ENCODE data around the gene PLOD2.

The PLOD2 gene
- 0 to 3.8 reads per million in 2 donors for total RNA-seq

- peak in 1 of 5 experiments; percentile 31 for DNase-seq
Measured at GRCh38 chr3:146160964-146161662, at the start of gene PLOD2. Gene PLOD2, minus strand, starts transcription at chr3:146161184. Its CDS starts 195 bp downstream, at chr3:146160989.

DNA sequence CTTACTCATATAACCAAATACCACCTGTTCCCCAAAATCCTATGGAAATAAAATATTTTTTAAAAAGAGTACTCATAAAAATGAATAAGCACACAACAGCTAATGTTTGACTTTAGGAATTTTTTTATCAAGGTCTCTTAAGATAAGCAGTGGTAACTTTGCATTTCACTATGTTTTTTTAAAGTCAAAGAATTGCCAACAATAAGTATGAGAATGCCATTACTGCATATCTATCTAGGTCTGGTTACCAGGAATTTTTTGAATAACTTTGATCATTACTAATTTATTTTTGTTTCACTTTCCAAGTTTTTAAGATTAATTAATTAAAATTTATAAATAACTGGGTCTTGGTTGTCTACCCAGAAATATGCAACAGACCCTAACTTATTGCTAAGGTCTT is 48.4 kb upstream of the PLOD2 start:
- DNase-seq: no peak

DNA sequence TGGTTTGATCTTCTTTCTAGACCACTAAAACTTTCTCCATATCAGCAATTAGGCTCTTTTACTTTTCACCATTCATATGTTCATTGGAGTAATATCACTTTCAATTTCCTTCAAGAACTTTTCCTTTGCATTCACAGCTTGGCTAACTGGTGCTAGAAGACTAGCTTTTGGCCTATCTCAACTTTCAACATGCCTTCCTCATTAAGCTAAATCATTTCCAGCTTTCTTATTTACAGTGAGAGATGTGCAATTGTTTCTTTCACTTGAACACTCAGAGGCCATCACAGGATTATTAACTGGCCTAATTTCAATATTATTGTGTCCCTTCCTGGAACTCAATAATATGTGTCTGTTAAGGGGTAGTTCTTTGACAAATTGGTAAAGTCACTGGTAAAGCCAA is 42.8 kb upstream of the PLOD2 start:
- DNase-seq: no peak

- no peak for DNase-seq
Measured at GRCh38 chr3:146200461-146201220, 39.7 kb upstream of the PLOD2 start.

GRCh38 chr3:146199762-146200161 is 38.8 kb upstream of the PLOD2 start:
- DNase-seq: no peak

GRCh38 chr3:146196789-146197188 is 35.8 kb upstream of the PLOD2 start:
- no peak for DNase-seq

DNA sequence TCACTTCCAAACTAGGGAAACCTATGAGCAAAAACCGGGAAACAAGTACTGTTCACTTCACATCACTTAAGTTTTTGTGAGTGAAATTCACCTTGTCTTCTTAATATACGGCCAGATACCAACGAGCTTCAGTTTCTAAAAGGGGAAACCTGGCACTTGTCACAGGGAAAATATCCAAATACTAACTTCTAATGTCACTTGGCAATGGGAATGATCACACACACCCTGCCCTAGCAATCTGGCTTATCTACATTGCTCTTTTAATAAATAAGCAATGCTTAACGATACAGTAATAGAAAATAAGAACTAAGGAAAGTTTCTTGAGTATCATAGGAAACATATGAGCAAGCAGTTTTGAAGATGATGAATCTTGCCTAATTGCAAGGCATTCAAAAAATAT is 34.6 kb upstream of the PLOD2 start:
- no peak for DNase-seq

DNA sequence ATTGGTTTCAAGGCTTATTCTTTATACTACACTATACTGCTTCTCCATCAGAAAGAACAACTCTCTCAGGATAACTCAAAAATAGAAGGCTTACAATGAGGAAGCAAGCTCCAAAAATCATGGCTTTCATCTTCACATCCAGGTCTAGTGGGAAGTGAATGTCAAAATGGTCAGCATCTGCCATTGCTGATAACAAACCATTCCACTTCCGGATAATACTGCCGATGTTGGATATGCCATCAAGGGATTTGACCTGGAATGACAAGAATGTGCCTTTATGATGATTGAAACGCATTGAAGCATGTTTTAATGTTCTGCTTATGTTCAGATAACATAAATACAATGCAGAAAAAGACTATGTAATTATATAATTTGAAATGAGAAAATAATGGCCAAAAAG is 34.0 kb upstream of the PLOD2 start:
- no peak for DNase-seq

- DNase-seq: no peak
Measured at GRCh38 chr3:146191051-146191450, 30.1 kb upstream of the PLOD2 start.

- peak in 1 of 5 experiments; percentile 34 for DNase-seq
Measured at GRCh38 chr3:146189519-146190173, 28.7 kb upstream of the PLOD2 start.

- DNase-seq: no peak
Measured at GRCh38 chr3:146187334-146187950, 26.5 kb upstream of the PLOD2 start.

DNA sequence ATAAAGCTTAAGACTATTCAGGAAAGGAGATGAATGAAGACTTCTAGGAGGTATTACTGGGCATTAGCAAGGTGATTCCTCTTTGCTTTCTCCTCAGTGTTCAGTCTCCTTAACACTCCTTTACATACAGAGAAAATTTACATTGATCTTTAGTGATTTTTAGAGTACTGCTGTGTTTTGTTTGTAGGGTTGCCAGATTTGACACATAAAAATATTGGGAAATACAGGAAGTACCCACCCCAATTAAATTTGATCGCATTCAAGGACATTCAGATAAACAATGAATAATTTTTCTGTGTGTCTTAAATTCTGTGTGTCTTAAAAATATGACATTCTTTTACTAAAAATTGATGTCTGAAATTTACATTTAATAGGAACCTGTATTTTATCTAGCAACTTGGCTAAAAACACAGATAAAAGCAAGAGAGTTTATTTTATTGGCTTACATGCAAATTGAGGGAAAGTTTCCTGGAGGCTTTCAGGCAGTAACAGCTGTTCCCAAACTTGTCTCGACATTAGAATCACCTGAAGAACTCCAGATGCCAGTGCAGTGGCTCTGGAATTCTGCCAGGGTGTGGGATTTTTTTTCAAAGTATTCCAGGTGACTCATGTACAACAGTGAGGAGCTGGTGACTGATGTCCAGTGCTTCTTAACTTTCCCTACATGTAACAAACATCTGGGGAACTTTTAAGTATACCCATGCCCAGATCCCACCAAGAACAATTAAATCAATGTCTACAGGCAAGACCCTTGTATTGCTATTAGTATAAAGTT is 23.4 kb upstream of the PLOD2 start:
- no peak for DNase-seq

DNA sequence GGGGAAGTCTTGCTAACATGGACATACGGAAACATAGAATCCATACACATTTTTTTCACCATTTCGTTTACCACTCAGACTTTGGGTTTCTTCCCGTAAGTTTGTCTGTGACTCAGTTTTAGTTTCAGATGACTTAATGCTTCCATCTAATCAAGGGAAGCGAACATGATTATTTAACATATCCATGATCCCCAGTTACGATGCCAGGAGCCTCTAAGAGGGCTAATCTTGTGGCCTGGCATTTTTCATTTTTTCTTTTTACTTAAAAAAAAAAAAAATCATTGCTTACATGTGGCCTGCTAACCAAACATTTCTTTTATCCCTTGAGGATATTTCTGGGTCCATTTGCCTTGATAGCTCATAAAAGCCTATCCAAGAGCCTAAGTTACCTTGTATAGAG is 20.2 kb upstream of the PLOD2 start:
- DNase-seq: no peak

DNA sequence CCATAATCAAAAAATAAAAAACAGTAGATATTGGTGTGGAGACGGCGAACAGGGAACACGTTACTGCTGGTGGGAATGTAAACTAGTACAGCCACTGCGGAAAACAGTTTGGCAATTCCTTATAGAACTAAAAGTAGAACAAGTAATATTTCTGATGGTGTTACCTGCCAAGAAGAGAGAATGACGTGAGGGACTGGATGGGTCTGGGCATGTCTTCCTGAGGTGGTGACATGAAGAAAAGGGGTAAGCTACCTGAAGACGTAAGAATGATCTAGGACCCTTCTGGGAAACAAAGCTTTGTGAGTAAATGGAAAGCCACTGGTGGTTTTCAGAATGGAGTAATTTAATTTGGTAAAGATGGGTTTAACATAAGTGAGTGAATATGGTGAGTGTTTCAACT is 19.4 kb upstream of the PLOD2 start:
- no peak for DNase-seq

- no peak for DNase-seq
Measured at GRCh38 chr3:146178006-146178689, 17.2 kb upstream of the PLOD2 start.

DNA sequence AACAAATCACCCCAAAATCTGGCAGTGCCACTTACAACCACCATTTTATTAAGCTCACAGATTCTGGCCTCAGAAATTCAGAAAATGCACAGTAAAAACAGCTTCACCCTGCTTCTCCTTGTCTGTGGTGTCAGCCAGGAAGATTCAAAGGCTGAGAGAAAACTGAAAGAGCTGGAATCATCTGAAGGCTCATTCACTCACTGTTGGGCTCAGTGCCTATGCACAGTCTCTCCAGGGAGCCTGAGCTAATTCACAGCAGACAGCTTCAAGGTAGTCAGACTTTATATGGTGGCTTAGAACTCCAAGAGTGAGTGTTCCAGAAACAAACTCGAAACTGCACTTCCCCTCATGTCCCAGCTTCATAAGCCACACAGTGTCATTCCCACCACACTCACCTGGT is 16.5 kb upstream of the PLOD2 start:
- DNase-seq: no peak

DNA sequence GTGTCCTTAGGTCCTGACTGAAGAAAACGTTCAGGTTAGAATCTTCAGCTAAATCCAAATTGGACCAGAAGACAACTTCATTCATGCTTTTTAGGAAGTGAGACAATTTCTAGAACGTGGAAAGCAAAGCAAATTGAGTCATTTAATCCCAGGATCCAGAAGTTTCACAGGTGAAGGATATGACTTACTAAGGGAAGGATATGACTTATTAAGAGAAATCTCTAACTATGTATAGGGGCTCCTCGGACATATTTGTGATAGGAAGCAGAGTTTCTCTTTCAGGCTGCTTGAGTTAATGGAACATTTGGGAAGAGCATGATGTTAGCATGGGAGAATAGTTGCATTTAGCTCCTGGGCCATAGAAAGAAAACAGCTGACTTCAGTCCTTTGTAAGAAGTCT is 16.1 kb upstream of the PLOD2 start:
- no peak for DNase-seq

- no peak for DNase-seq
Measured at GRCh38 chr3:146172586-146172985, 11.6 kb upstream of the PLOD2 start.

DNA sequence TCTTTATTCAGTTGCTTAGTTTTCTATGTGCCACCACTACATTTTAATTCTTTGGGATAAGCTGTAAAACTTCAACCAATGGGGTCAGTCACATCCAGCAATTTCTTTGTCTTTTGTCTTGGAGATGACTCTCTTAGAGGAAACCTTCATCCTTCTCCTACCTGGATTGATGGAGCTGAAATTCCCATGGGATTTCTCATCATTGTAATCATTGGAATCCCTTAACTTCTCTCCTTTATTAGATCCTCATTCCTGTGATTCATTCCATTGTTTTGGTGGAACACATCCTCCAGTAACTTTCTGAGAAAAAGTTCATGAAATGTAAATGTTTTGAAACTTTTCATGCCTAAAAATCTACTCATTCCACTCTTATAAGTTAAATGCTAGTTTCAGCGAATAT is 9.6 kb upstream of the PLOD2 start:
- no peak for DNase-seq

DNA sequence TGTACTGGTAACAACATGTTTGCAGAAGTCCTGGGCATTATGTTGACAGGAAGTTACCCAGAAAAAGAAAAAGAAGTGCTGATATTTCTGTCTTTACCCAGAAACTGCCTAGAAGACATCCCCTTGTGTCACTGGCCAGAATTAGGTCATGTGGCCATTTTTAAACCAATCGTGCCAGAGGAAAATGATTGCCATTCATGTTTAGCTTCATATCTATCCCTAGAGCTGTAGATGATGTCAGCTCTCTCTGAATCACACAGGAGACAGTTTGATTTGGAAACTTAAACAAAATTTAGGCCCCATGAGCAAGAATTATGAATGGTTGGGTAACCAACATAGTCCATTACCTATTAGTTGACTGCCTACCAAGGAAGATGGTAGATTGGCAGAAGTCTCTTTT is 8.9 kb upstream of the PLOD2 start:
- no peak for DNase-seq

DNA sequence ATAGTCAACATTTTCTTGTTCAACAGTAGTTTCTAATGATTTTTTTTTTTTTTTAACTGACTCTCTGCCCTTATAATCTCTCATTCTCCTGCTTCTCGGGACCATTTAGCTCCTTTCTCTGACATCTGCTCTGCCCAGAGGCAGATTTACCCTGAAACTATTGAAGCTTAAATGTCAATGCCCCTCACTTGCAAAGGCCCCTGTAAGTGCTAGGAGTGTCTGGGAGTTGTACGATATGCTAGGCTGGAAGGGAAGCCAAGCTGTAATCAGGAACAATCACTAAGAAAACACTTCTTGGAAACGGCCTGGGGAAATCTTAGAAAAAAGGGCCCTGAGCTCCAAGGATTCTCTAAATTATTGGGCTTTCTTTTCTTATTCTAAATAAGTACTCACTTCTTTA is 5.8 kb upstream of the PLOD2 start:
- no peak for DNase-seq

DNA sequence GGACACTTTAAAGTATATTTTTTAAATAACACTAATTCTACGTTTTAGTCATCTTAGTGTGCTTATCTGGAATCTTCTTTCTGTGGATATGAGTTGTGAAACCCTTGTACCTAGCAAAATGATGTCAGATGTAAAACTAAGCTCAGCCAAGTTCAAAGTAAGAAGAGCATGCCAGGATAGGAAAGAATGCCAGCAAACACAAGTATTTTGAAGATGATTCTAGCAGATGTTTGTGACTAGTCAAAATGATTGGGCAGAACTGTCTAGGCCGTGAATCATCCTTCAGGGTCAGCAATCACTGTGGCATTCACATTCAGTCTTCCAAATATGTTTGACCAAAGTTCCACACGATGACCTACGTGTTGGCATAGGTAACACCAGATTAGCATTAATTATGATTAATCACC is 5.4 kb upstream of the PLOD2 start:
- peak in 1 of 5 experiments; percentile 9 for DNase-seq
